PC-3 (cell line): ENCODE data around the gene RAB40C. TPM values are rescaled to one million over a fixed set of nuclear protein-coding genes. Genes with fewer than 3 reads are reported as not detected.

ENCODE experiments used
- ATAC-seq: fragments of 200-7000 bp; cut with Tn5 transposase; 2 replicates; pipeline ENCODE4 v1.9.1; 2020; ENCODE audit warnings: mild to moderate bottlenecking, moderate library complexity
- BruUV-seq: library from RNA; stranded (reverse); fragments of 400-500 nt; replicated peaks from 2 replicates; lab custom pipeline; 2021; lab: Mats Ljungman, UMichigan
- CTCF ChIA-PET: fragments of 300-600 bp; sonication (Branson Sonifier 250); formaldehyde crosslinking; loops from one replicate; lab custom pipeline; 2022; ENCODE audit warnings: antibody characterized with exemption; lab: Charles Lee
- POLR2A ChIA-PET: fragments of 300-600 bp; sonication (Branson Sonifier 250); formaldehyde crosslinking; loops from one replicate; lab custom pipeline; 2022; ENCODE audit warnings: antibody characterized with exemption; ENCODE audit not compliant: unreplicated experiment; lab: Charles Lee
- DNase-seq: peaks from one replicate; pipeline ENCODE4 v3.0.0-alpha.2; 2015
- H2AFZ ChIP-seq: fragments of 300-600 bp; sonication (generic); 2 replicates; pipeline ENCODE4 v1.6.0; 2016; ENCODE audit warnings: antibody characterized with exemption, low read length
- H3F3A ChIP-seq: fragments of 300-600 bp; sonication (generic); one replicate; pipeline ENCODE4 v1.6.0; 2017; ENCODE audit warnings: antibody characterized with exemption, low read length, control low read depth, mild to moderate bottlenecking; ENCODE audit not compliant: unreplicated experiment
- H3K27ac ChIP-seq: fragments of 300-600 bp; sonication (generic); 2 replicates; pipeline ENCODE4 v1.5.1; 2016; ENCODE audit warnings: mild to moderate bottlenecking, low read length
- H3K27me3 ChIP-seq: fragments of 300-600 bp; sonication (generic); 2 replicates; pipeline ENCODE4 v1.6.1; 2016; ENCODE audit warnings: low read length, mixed read lengths
- H3K36me3 ChIP-seq: fragments of 300-600 bp; sonication (generic); 2 replicates; pipeline ENCODE4 v1.6.1; 2016; ENCODE audit warnings: low read depth, mixed run types, low read length, mixed read lengths
- H3K4me1 ChIP-seq: fragments of 300-600 bp; sonication (generic); 2 replicates; pipeline ENCODE4 v1.5.1; 2016; ENCODE audit warnings: low read length; ENCODE audit not compliant: insufficient read depth
- H3K4me2 ChIP-seq: fragments of 300-600 bp; sonication (generic); 2 replicates; pipeline ENCODE4 v1.6.0; 2016; ENCODE audit warnings: low read length
- H3K4me3 ChIP-seq: fragments of 300-600 bp; sonication (generic); 2 replicates; pipeline ENCODE4 v1.5.1; 2016; ENCODE audit warnings: mild to moderate bottlenecking, low read length, mixed read lengths
- H3K79me2 ChIP-seq: fragments of 300-600 bp; sonication (generic); 2 replicates; pipeline ENCODE4 v1.6.1; 2017; ENCODE audit warnings: low read length, mixed read lengths
- H3K9ac ChIP-seq: fragments of 300-600 bp; sonication (generic); 2 replicates; pipeline ENCODE4 v1.6.0; 2016; ENCODE audit warnings: mild to moderate bottlenecking, low read length
- H3K9me2 ChIP-seq: fragments of 300-600 bp; sonication (generic); replicated peaks from 2 replicates; pipeline ENCODE4 v1.6.1; 2016; ENCODE audit warnings: mixed run types, low read length, mixed read lengths
- H3K9me3 ChIP-seq: fragments of 300-600 bp; sonication (generic); 2 replicates; pipeline ENCODE4 v1.6.1; 2016; ENCODE audit warnings: low read length, mixed read lengths
- H4K20me1 ChIP-seq: fragments of 300-600 bp; sonication (generic); 2 replicates; pipeline ENCODE4 v1.6.1; 2016; ENCODE audit warnings: low read length, mixed read lengths
- CTCF ChIP-seq: fragments of 300-600 bp; sonication (generic); conservative IDR thresholded peaks from 2 replicates; pipeline ENCODE4 v1.5.1; 2017; ENCODE audit warnings: antibody characterized with exemption, low read depth, mild to moderate bottlenecking, low read length
- EZH2 ChIP-seq: fragments of 300-600 bp; sonication (generic); IDR thresholded peaks from one replicate; pipeline ENCODE4 v1.6.1; 2017; ENCODE audit warnings: antibody characterized with exemption, mild to moderate bottlenecking, low read length; ENCODE audit not compliant: unreplicated experiment
- EZH2phosphoT487 ChIP-seq: fragments of 300-600 bp; sonication (generic); IDR thresholded peaks from 2 replicates; pipeline ENCODE4 v1.6.1; 2018; ENCODE audit warnings: mild to moderate bottlenecking, antibody characterized with exemption, low read length, borderline replicate concordance
- intact Hi-C: fragments of 100-400 bp; cut with micrococcal nuclease; formaldehyde crosslinking; loops from 2 replicates; pipeline ENCODE4 v1.9.0; 2023
- total RNA-seq: library from RNA; depleted of rRNA; stranded (reverse); fragments of >200 nt; gene quantifications from 2 replicates; pipeline ENCODE4 v1.2.3, GENCODE V29; 2014

The RAB40C gene
- total RNA-seq, 1 experiment from 2014 or later, result 19.5 TPM

GRCh38 chr16:667113-667779 is 77.4 kb downstream of the RAB40C start:
- Histone ChIP-seq H2AFZ (peak overlapping the region; percentile 76), H3K27me3 (no peaks in the 10 kb centered on the region), H3K27ac (no peak overlapping the region), H3K4me2 (peak overlapping the region; percentile 39), H3K9ac (peak overlapping the region; percentile 97), H3K79me2 (peaks cover 22% of the 10 kb centered on the region), H3K9me2 (no peaks in the 10 kb centered on the region), H3K4me3 (peak overlapping the region; percentile 82; the same call in 1 of the 2 replicates), H3K9me3 (no peaks in the 10 kb centered on the region), H3F3A (no peaks in the 10 kb centered on the region), H4K20me1 (no peaks in the 10 kb centered on the region), H3K36me3 (peaks cover 6% of the 10 kb centered on the region; the same call in 1 of the 2 replicates), H3K4me1 (no peaks in the 10 kb centered on the region)
- TF ChIP-seq EZH2phosphoT487 (no peak), CTCF (no peak), EZH2 (no peak)
- CTCF ChIA-PET, result no interaction called here
- BruUV-seq, result no TSS peak
- intact Hi-C loops, result no loop called here
- DNase-seq, result no peak
- ATAC-seq, result no peak
- POLR2A ChIA-PET, result no interaction called here

- ATAC-seq, result peak; percentile 89
- H3K9me3 ChIP-seq, result no peaks in the 10 kb centered on the region
- CTCF ChIA-PET, result no interaction called here
Measured at GRCh38 chr16:667780-668518, 78.1 kb downstream of the RAB40C start, which contains the start of gene RHOT2. Gene RHOT2 (plus strand): TSS chr16:668132. CDS start chr16:668200, 68 bp downstream.

More at GRCh38 chr16:667780-668518, 78.1 kb downstream of the RAB40C start, which contains the start of gene RHOT2:
- no peaks in the 10 kb centered on the region for H3K9me2 ChIP-seq
- POLR2A ChIA-PET, result no interaction called here
- intact Hi-C loops, result no loop called here
- H2AFZ ChIP-seq, result peak within 1 kb of the TSS; percentile 76
- BruUV-seq, result no TSS peak
- H3F3A ChIP-seq, result no peaks in the 10 kb centered on the region
- peak; percentile 86 for DNase-seq
- H3K79me2 ChIP-seq, result peaks cover 22% of the 10 kb centered on the region
- H3K27me3 ChIP-seq, result no peaks in the 10 kb centered on the region
- peak within 1 kb of the TSS; percentile 97 for H3K9ac ChIP-seq
- H3K27ac ChIP-seq, result 0 out of 2 replicates have a peak within 1 kb of the TSS, but pooled peaks have one; percentile 11
- peak within 1 kb of the TSS; percentile 90 for H3K4me2 ChIP-seq
- no peaks in the 10 kb centered on the region for H4K20me1 ChIP-seq
- TF ChIP-seq EZH2phosphoT487, result no peak
- peak; percentile 76 for TF ChIP-seq CTCF
- TF ChIP-seq EZH2, result no peak
- H3K4me3 ChIP-seq, result peak within 1 kb of the TSS; percentile 82
- no peaks in the 10 kb centered on the region for H3K4me1 ChIP-seq
- H3K36me3 ChIP-seq, result peaks cover 6% of the 10 kb centered on the region; the same call in 1 of the 2 replicates
